Activated T-helper 1 cell treated with anti-CD3 and anti-CD28 coated beads, Interleukin-2, amount 50 U/mL, for 16 hours (primary cell): ENCODE measurements around the gene LAMB1.
"Not testable (repeated sequence)": the region's sequence is repeated elsewhere in the genome, so short reads cannot be mapped to it uniquely, and the experiment has no call there.

Experiments
- DNase-seq, 2 donors: peaks; one replicate each; pipeline ENCODE4 v3.0.0-alpha.2; 2020; ENCODE audit warnings: low read depth in 1 of 2, low spot score in 1 of 2

The LAMB1 gene

DNA sequence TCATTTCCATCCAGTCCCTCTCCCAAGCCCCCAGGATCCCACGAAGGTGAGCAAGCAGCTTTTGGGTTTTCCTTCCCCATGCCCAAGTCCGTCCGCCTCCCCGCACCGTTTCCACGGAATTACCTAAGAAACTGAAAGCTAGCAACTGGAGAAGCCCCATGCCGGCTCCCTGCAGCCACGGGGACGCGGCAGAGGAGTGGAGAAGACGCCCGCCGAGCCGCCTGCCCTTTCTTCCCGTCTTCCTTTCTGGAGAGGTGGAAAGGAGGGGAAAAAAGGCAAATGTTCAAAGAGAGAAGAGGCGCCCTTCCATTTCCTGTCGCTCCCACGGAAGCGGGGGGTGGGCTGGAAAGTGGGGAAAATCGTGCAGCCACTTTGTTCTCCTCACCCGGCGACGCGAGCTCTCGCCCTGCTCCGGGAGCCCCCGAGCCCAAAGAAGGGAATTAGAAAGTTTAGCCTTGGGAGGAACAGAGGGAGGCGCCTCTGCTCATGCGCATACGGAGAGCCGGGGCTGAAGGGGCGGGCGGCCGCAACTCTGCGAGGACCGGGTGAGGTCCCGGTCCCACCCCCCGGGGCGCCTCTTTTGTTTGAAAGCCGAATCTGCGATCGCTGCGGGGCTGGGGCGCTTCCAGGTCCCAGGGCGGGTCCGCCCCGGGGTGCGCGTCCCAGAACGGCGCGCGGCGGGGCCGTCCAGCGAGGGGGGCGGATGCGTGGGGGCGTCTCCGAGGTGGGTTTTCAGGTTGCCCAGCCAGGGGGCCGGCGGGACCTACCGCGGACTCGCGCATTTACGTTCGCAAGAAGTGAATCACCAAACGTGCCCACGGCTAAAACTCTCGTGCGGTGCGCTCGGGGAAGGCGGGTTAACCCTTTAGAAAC is at the start of gene LAMB1:
Gene LAMB1 (minus strand): TSS at position 436 of the 873 bp plus-strand sequence. CDS start 276 bp downstream, at position 160.
- no peak for DNase-seq

DNA sequence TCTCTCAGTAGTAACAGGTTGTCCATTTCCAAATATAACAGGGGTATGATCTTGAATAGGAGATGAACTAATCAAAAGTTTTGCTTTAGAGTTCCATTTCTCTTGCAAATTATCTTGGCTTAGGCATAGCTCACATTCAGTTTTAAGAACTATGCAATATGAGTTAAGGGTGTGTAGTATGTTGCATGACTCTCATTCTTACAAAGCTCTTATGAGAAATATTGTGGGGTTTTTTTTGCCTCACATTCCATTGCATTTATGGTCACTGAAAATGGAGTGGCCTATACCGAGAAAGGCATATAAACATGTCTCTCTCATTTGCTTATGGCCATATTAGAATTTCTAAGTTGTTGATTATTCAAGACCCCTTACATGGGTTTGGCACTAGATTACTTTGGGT is 48.5 kb upstream of the LAMB1 start:
- DNase-seq: no peak

DNA sequence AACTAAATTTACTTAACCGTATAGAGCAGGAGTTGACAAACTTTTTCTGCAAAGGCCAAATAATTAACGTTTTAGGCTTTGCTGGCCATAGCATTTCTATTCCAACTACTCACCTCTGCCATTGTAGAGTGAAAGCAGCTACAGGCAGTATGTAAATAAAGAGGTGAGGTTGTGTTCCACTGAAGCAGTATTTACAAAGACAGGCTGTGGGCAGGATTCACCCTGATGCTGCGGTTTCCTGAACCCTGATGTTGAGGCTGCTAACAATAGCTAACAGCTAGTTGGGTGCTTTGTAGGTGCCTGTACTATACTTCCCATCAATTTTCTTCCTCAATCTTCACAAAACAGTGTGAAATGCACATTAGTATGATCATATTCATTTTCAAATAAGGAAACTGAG is 47.0 kb upstream of the LAMB1 start:
- DNase-seq: no peak

GRCh38 chr7:108048422-108048821 is 45.5 kb upstream of the LAMB1 start:
- no peak for DNase-seq

DNA sequence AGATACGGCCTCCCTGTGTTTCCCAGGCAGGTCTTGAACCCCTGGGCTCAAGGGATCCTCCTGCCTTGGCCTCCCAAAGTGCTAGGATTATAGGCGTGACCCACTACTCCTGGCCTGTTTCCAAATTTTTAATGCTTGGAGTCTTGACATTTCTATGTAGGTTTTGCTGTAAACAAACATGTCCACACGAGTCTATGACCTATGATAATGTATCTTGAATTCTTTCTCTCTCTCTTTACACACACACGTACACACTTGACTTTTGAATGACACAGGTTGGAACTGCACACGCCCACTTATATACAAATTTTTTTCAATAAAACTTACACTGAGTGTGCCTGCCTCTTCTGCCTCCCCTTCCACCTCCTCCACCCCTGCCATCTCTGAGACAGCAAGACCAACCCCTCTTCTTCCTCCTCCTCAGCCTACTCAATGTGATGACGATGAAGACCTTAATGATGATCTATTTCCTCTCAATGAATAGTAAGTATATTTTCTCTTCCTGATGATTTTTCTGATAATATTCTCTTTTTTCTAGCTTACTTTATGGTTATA is 44.1 kb upstream of the LAMB1 start:
- no peak for DNase-seq

DNA sequence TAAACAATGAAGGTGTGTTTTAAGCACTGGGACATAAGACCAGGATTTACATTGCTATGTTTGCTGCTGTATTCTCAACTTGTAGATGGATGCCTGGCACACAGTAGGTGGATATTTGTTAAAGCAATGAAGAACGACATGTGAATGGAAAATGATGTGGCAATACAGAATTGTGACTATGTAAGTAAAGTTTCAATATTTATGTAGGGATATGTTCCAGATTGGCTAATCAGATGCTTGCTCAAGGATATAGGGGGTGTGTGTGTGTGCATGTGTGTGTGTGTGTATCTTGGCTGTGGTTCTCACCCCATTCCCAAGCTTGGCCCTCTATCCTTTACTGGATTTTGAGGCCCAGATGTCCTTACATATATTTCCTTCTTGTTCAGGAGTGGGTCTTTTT is 42.7 kb upstream of the LAMB1 start:
- no peak for DNase-seq

- no peak for DNase-seq
Measured at GRCh38 chr7:108045154-108045553, 42.2 kb upstream of the LAMB1 start.

- no peak for DNase-seq
Measured at GRCh38 chr7:108044345-108044744, 41.4 kb upstream of the LAMB1 start.

DNA sequence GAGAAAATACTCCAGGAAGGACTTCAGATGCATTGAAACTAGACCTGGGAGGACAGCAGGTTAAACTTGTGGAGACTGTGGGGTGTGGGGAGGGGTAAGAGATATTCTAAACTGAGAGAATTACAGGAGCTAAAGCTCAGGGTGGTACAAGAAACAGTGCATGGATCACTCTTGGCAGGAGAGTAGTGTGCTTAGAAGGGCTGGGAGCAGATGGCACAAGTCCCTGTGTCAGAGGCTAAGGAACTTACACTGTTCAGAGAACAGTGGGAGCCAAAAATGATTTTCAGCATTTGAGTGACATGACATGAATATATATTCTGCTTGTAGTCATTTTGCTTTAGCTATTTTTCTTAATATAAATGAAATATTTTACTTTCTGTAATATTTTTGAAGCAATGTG is 36.0 kb upstream of the LAMB1 start:
- no peak for DNase-seq

GRCh38 chr7:108037741-108038140 is 34.8 kb upstream of the LAMB1 start:
- DNase-seq: no peak

DNA sequence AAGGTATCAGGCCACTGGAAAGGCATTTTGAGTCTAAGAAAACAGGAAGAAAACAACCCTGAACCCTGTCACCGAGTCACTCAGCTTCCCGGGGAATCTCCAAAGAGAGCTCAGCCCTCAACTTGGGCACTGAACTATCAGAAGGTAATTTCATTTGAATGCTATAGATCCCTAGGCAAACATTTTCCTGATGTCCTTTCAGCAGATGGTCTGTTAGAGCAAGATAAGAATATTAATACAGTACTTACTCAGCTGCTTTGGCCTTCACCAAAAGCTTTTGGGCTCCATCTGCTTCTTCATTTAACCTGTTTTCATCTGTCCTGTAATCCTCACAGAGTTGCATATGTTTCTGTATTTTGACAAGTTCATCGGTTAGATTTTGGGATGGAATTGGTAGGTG is 34.2 kb upstream of the LAMB1 start:
- DNase-seq: no peak

DNA sequence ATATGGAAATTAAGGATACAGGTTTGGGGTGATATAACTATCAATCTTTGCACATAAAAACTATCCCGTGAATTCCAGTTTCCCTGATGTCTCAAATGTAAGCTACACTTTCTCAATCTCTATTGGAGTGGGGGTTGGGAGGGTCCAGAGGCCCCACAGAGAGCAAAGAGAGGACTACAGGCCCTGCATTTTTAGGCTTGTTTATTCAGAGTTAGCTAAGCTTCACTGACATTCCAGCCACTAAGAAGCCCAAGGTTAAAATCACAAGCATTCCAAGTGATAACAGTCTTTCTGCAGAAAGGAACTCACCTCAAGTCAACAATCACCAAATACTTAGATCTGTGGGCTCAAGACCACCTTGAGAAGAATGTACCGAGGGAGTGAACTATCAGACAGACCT is 31.6 kb upstream of the LAMB1 start:
- DNase-seq: no peak

DNA sequence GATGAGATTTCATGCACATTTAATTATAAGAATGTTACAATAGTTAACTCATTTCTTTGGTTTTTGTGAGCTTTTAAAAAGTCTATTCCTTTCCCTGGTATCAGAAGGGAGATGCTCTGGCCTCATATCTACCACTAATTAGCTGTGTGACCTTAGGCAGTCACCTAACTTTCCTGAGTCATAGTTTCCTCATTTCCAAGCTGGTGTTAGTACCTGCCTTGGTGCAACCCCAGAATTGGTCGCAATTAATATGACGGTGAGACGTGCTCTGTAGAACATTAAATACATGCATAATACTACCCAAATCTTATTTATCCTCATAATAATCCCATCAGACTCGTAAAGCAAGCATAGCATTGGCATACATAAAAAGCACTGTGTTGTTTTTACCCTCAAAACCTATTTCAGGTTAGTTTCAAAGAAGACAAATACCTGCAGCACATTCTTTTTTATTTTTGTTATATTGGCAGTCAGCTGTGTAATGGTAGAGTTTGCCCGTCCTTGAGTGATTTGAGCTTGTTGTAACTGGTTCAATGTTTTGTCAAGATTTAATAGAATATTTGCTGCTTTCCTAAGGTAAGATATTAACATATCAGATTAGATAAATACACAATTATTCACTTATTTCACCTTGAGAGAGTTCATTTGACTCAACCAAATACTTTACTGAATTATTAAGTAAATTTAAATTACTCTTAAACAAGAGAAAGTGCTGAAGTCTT is 31.0 kb upstream of the LAMB1 start:
- DNase-seq: no peak

GRCh38 chr7:108033309-108033708 is 30.3 kb upstream of the LAMB1 start:
- DNase-seq: not testable (repeated sequence)

- DNase-seq: no peak
Measured at GRCh38 chr7:108030516-108030915, 27.6 kb upstream of the LAMB1 start.

GRCh38 chr7:108029034-108029433 is 26.1 kb upstream of the LAMB1 start:
- no peak for DNase-seq

DNA sequence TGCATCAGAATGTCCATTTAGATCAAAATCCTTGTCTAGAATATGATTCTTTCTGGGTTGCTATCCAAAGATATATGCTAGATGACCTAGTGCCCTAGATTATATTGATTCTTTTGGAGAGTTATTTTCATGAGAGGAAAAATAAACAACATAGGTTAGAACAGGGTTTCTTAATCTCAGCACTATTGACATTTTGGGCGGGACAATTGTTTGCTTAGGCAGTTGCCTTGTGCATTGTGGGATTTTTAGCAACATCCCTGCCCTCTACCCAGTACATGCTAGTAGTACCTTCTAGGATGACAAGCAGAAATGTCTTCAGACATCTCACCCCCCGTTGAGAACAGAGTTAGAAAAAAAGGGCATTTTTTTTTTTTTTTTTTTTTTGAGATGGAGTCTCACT is 25.1 kb upstream of the LAMB1 start:
- no peak for DNase-seq

- no peak for DNase-seq
Measured at GRCh38 chr7:108027239-108027638, 24.3 kb upstream of the LAMB1 start.

GRCh38 chr7:108026647-108027046 is 23.7 kb upstream of the LAMB1 start:
- no peak for DNase-seq

DNA sequence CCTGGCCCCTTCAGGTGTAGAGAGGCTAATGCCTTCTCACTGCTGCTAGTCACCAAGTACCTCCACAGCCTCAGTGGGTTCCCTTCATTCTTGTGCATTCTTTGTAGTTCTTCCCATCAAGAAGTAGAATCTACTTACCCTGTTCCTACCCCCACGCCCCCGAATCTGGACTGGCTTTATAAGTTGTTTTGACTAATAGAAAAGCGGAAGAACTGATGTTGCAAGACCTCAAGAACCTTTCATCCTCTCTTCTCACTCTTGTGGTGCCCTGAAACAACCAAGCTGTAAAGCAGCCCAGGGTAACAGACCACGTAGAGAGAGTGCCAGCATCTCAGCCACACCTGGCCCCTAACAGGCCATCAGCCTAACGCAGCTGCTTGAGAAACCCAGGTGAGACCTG is 23.2 kb upstream of the LAMB1 start:
- DNase-seq: no peak

DNA sequence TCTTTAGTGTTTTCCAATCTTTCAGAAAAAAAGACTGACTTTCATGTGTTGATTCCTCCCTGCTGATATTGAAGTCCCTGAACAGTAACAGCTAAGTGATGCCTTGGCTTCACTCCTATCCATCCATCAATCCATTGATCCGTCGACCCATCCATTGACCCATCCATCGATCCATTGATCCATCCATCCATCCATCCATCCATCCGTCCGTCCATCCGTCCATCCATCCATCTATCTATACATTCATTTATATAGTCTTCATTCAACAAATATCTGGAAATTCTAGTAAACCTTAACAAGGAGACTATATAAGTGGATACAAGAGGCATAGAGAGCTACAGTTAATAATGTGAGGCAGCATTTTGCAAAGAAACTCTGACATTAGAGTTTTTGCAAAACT is 21.6 kb upstream of the LAMB1 start:
- no peak for DNase-seq

DNA sequence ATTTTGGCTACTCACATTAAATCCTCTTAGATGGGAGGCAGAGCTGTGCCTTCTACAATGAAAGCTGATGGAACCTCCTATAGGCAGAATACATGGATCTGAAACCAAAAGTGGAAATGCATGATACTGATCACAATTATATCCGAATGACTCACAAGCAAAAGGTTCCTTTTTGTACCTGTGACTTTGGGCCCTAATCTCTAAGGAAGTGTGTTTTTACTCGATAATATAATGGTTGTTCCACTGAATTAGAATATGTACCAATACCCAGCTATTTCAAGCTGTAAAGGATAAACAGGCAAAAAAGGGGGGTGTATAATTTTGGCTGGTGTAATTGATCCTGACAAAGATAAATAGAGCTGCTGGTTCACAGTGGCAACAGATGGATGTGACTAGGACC is 17.6 kb upstream of the LAMB1 start:
- no peak for DNase-seq
